ENCODE data around the gene ZCCHC4.

DNA sequence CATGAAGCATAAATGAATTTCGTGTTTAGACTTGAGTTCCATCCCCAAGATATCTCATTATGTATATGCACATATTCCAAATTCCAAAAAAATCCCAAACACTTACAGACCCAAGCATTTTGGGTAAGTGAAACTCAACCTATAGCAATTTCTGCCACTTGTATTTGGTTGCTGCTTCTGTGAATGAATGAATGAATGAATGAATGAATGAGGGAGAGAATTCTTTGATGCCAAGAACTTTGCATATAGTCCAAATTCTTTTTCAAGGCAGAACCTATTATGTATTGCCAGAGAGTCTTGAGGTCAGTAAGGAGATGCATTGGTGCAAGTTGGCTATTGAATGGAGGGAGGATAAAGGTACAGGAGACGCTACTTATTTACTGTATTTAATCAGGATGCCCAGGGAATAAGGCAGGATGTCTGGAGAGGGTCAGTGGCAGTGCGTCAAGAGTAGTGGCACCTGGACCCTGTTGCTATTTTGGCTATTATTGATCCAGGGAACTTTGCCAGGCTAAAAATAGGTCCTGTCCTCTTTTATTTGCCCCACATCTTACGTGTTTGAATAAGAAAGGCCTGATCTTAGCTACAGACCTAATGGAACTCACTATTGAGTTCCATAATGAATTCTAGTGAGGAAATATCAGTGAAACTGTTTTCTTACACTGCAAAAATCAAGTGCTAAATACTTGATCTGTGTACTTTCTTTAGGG lies 98.4 kb downstream of the ZCCHC4 start:
- TF ChIP-seq RCOR1 (IDR thresholded peaks at IDR 0.05; ENCODE audit: low read length) (no peak), TAF1 (IDR thresholded peaks at IDR 0.05; ENCODE audit: borderline replicate concordance, low read depth, low read length) (no peak), JUND (IDR thresholded peaks at IDR 0.05) (no peak), POLR2AphosphoS5 (IDR thresholded peaks at IDR 0.05; ENCODE audit: low read depth, low read length) (no peak), FOXJ3 (CRISPR knock-in tag; IDR thresholded peaks at IDR 0.05) (no peak), EZH2phosphoT487 (IDR thresholded peaks at IDR 0.05; ENCODE audit: borderline replicate concordance, low read depth) (no peak)
- TF ChIP-seq, protein P1, sequence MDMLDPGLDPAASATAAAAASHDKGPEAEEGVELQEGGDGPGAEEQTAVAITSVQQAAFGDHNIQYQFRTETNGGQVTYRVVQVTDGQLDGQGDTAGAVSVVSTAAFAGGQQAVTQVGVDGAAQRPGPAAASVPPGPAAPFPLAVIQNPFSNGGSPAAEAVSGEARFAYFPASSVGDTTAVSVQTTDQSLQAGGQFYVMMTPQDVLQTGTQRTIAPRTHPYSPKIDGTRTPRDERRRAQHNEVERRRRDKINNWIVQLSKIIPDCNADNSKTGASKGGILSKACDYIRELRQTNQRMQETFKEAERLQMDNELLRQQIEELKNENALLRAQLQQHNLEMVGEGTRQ (IDR thresholded peaks at IDR 0.05; ENCODE audit: borderline replicate concordance, low read depth, low read length), result no peak
- TF ChIP-seq, protein P2, sequence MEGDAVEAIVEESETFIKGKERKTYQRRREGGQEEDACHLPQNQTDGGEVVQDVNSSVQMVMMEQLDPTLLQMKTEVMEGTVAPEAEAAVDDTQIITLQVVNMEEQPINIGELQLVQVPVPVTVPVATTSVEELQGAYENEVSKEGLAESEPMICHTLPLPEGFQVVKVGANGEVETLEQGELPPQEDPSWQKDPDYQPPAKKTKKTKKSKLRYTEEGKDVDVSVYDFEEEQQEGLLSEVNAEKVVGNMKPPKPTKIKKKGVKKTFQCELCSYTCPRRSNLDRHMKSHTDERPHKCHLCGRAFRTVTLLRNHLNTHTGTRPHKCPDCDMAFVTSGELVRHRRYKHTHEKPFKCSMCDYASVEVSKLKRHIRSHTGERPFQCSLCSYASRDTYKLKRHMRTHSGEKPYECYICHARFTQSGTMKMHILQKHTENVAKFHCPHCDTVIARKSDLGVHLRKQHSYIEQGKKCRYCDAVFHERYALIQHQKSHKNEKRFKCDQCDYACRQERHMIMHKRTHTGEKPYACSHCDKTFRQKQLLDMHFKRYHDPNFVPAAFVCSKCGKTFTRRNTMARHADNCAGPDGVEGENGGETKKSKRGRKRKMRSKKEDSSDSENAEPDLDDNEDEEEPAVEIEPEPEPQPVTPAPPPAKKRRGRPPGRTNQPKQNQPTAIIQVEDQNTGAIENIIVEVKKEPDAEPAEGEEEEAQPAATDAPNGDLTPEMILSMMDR (IDR thresholded peaks at IDR 0.05), result no peak
